Thoracic aorta (tissue), 2 donors: ENCODE measurements around the gene HOXD10. TPM values are rescaled to one million over a fixed set of nuclear protein-coding genes. Genes with fewer than 3 reads are reported as not detected.

Experiments
- ATAC-seq: fragments of 150-250 bp; one replicate; pipeline ENCODE4 v1.8.0; 2017; ENCODE audit warnings: low read depth; ENCODE audit not compliant: insufficient number of reproducible peaks, low FRiP score
- DNase-seq: peaks from one replicate; pipeline ENCODE4 v3.0.0-alpha.2; 2020; ENCODE audit warnings: low spot score
- H3K27ac ChIP-seq, 2 donors: fragments of 200-600 bp; sonication (generic); 1 replicate in 1 of 2; 2 replicates in 1 of 2; pipeline ENCODE4 v1.5.1; 2016; ENCODE audit warnings: mild to moderate bottlenecking in 2 of 2, moderate library complexity in 2 of 2
- H3K27me3 ChIP-seq: fragments of 200-600 bp; sonication (generic); replicated peaks from 2 replicates; pipeline ENCODE4 v1.6.0; 2016; ENCODE audit warnings: mild to moderate bottlenecking; ENCODE audit not compliant: insufficient read depth
- H3K36me3 ChIP-seq: fragments of 200-600 bp; sonication (generic); one replicate; pipeline ENCODE4 v1.5.1; 2016
- H3K4me1 ChIP-seq, 2 donors: fragments of 200-600 bp; sonication (generic); 1 replicate in 1 of 2; 2 replicates in 1 of 2; pipeline versions ENCODE4 v1.5.1 to v1.6.0; 2016; ENCODE audit warnings: low read depth in 2 of 2, mild to moderate bottlenecking in 1 of 2; ENCODE audit not compliant: control insufficient read depth in 1 of 2
- H3K4me3 ChIP-seq: fragments of 200-600 bp; sonication (generic); 2 replicates; pipeline ENCODE4 v1.5.1; 2016; ENCODE audit warnings: mild to moderate bottlenecking
- H3K9me3 ChIP-seq: fragments of 200-600 bp; sonication (generic); 2 replicates; pipeline ENCODE4 v1.5.1; 2016
- CTCF ChIP-seq: fragments of 200-600 bp; sonication (generic); IDR thresholded peaks from one replicate; pipeline ENCODE4 v1.5.1; 2019; ENCODE audit warnings: antibody characterized with exemption
- total RNA-seq, 2 donors: library from RNA; depleted of rRNA; stranded (reverse); fragments of >200 nt; gene quantifications; one replicate each; pipeline versions ENCODE4 v1.1.0 to v1.2.3, GENCODE V29; 2016

HOXD10 gene
- total RNA-seq, 2 donors from 2014 or later: not detected

GRCh38 chr2:176109946-176110345 lies 6.6 kb upstream of the HOXD10 start:
- no peak overlapping the region for H3K4me3 ChIP-seq
- H3K4me1 ChIP-seq: peaks cover 5 to 15% of the 10 kb centered on the region in 2 donors
- H3K36me3 ChIP-seq: no peaks in the 10 kb centered on the region
- H3K9me3 ChIP-seq: no peaks in the 10 kb centered on the region
- DNase-seq: no peak
- H3K27me3 ChIP-seq: peaks cover 42% of the 10 kb centered on the region
- ATAC-seq: no peak
- TF ChIP-seq CTCF: no peak
- H3K27ac ChIP-seq: no peak overlapping the region

- Histone ChIP-seq H3K27me3 (peaks cover 39% of the 10 kb centered on the region), H3K9me3 (no peaks in the 10 kb centered on the region), H3K27ac (no peak overlapping the region), H3K4me1 (peaks cover 5 to 13% of the 10 kb centered on the region in 2 donors), H3K4me3 (no peak overlapping the region), H3K36me3 (no peaks in the 10 kb centered on the region)
- ATAC-seq: no peak
- no peak for DNase-seq
- no peak for TF ChIP-seq CTCF
Observed at GRCh38 chr2:176110415-176111308, 5.9 kb upstream of the HOXD10 start.

- Histone ChIP-seq H3K36me3 (no peaks in the 10 kb centered on the region), H3K27ac (no peak overlapping the region), H3K27me3 (peaks cover 41% of the 10 kb centered on the region), H3K4me1 (peaks cover 5 to 14% of the 10 kb centered on the region in 2 donors), H3K4me3 (no peak overlapping the region), H3K9me3 (no peaks in the 10 kb centered on the region)
- ATAC-seq: no peak
- DNase-seq: no peak
- no peak for TF ChIP-seq CTCF
Observed at GRCh38 chr2:176111309-176111663, 5.3 kb upstream of the HOXD10 start.

- Histone ChIP-seq H3K36me3 (no peaks in the 10 kb centered on the region), H3K4me3 (no peak overlapping the region), H3K27ac (no peak overlapping the region), H3K9me3 (no peaks in the 10 kb centered on the region), H3K27me3 (peaks cover 47% of the 10 kb centered on the region), H3K4me1 (peaks cover 2 to 13% of the 10 kb centered on the region in 2 donors)
- no peak for TF ChIP-seq CTCF
- ATAC-seq (no peak), DNase-seq (no peak)
Observed at GRCh38 chr2:176111846-176112374, 4.7 kb upstream of the HOXD10 start.

- Histone ChIP-seq H3K9me3 (no peaks in the 10 kb centered on the region), H3K36me3 (no peaks in the 10 kb centered on the region), H3K4me1 (peaks cover 0 to 9% of the 10 kb centered on the region in 2 donors), H3K27me3 (peaks cover 52% of the 10 kb centered on the region), H3K4me3 (no peak overlapping the region), H3K27ac (no peak overlapping the region)
- TF ChIP-seq CTCF: no peak
- ATAC-seq (no peak), DNase-seq (no peak)
Observed at GRCh38 chr2:176112375-176113302, 3.9 kb upstream of the HOXD10 start.
